ENCODE data around the gene PLPP7.

DNA sequence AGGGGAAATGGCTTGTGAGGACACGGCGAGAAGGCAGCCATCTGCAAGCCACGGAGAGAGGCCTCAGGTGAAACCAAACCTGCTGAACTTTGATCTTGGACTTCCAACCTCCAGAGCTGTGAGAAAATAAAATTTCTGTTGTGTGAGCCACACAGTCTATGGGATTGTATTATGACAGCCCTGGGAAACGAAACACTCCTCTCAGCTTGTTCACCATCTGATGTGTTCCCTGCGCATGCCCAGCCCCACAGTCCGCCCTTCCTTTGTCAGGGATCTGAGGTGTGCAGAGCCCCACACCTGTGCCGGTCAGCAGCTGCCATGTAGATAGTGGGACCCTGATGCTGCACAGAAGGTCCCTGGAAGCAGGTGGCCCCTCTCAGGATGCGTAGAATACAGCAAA, 34.1 kb downstream of the PLPP7 start:
- TF ChIP-seq FOXP2 (optimal IDR thresholded peaks at IDR 0.05; ENCODE audit: borderline replicate concordance, extremely low read depth, extremely low read length, insufficient read depth) (no peak), TAF1 (IDR thresholded peaks at IDR 0.05; ENCODE audit: borderline replicate concordance, insufficient read depth, low read length) (no peak)

Data from PFSK-1 (cell line).